Measurements from ENCODE around the gene MBD6. TPM values are rescaled to one million over a fixed set of nuclear protein-coding genes. Genes with fewer than 3 reads are reported as not detected.
"Not testable (repeated sequence)": the region's sequence is repeated elsewhere in the genome, so short reads cannot be mapped to it uniquely, and the experiment has no call there.

Gene MBD6
- total RNA-seq, 1 donor from 2014 or later: 58.5 TPM

- Histone ChIP-seq H2AFZ (ENCODE audit: low read depth, low read length) (no peak overlapping the region), H3K27ac (ENCODE audit: low read depth, low read length) (no peak overlapping the region), H3K4me2 (ENCODE audit: low read length) (no peak overlapping the region), H3K79me2 (ENCODE audit: insufficient read depth, low read length) (peaks cover 3% of the 10 kb centered on the region), H3K4me3 (ENCODE audit: insufficient read depth, low read depth, low read length) (no peak overlapping the region), H3K4me1 (ENCODE audit: insufficient read depth, low read length) (no peaks in the 10 kb centered on the region), H3K36me3 (ENCODE audit: insufficient read depth, low read length) (peaks cover 49% of the 10 kb centered on the region), H3K27me3 (ENCODE audit: insufficient read depth, low read length) (no peaks in the 10 kb centered on the region), H3K9ac (ENCODE audit: low read length) (no peak overlapping the region), H3K9me3 (ENCODE audit: insufficient read depth, low read depth, low read length) (no peaks in the 10 kb centered on the region), H4K20me1 (ENCODE audit: insufficient read depth, low read length) (peaks cover 18% of the 10 kb centered on the region)
- no peak for FAIRE-seq
- Mint-ChIP-seq H3K27me3 (ENCODE audit: low read depth, unreplicated experiment) (no peaks in the 10 kb centered on the region), H3K4me3 (ENCODE audit: unreplicated experiment) (no peak overlapping the region), H3K4me1 (ENCODE audit: low read depth, unreplicated experiment) (peaks cover 11% of the 10 kb centered on the region), H3K9me3 (ENCODE audit: unreplicated experiment) (no peaks in the 10 kb centered on the region), H3K27ac (ENCODE audit: unreplicated experiment) (no peak overlapping the region), H3K36me3 (ENCODE audit: low read depth, unreplicated experiment) (peaks cover 47% of the 10 kb centered on the region)
- no peak for DNase-seq (ENCODE audit: low read depth)
- TF ChIP-seq EZH2 (IDR thresholded peaks at IDR 0.05; ENCODE audit: insufficient read depth, low read length) (no peak), CTCF (IDR thresholded peaks at IDR 0.05; ENCODE audit: insufficient read depth, low read depth, low read length) (no peak)
Observed at GRCh38 chr12:57500213-57500612, 22.4 kb upstream of the MBD6 start.

DNA sequence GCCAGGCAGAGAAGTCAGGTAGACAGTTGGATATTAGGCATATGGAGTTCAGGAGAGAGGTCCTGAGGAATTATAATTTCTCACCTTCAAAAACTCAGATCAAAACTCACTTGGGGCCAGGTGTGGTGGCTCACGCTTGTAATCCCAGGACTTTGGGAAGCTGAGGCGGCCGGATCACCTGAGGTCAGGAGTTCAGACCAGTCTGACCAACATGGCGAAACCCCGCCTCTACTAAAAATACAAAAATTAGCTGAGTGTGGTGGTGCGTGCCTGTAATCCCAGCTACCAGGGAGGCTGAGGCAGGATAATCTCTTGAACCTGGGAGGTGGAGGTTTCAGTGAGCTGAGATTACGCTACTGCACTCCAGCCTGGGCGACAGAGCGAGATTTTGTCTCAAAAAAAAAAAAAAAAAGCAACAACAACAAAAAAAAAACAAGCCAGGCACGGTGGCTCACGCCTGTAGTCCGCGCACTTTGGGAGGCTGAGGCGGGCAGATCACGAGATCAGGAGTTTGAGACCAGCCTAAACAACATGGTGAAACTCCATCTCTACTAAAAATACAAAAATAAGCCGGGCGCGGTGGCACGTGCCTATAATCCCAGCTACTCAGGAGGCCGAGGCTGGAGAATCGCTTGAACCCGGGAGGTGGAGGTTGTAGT lies 20.2 kb upstream of the MBD6 start:
- H3K9me3 Mint-ChIP-seq (ENCODE audit: unreplicated experiment); H3K9ac ChIP-seq (ENCODE audit: low read length); H3K9me3 ChIP-seq (ENCODE audit: insufficient read depth, low read depth, low read length); H3K4me1 Mint-ChIP-seq (ENCODE audit: low read depth, unreplicated experiment); H3K79me2 ChIP-seq (ENCODE audit: insufficient read depth, low read length); H3K4me1 ChIP-seq (ENCODE audit: insufficient read depth, low read length); DNase-seq (ENCODE audit: low read depth); H3K27me3 Mint-ChIP-seq (ENCODE audit: low read depth, unreplicated experiment); H3K27ac Mint-ChIP-seq (ENCODE audit: unreplicated experiment); H3K4me3 ChIP-seq (ENCODE audit: insufficient read depth, low read depth, low read length); H3K27me3 ChIP-seq (ENCODE audit: insufficient read depth, low read length); H3K4me3 Mint-ChIP-seq (ENCODE audit: unreplicated experiment); H2AFZ ChIP-seq (ENCODE audit: low read depth, low read length); FAIRE-seq; H3K27ac ChIP-seq (ENCODE audit: low read depth, low read length); H3K4me2 ChIP-seq (ENCODE audit: low read length): not testable (repeated sequence)
- peaks cover 53% of the 10 kb centered on the region for H3K36me3 ChIP-seq (ENCODE audit: insufficient read depth, low read length)
- H3K36me3 Mint-ChIP-seq (ENCODE audit: low read depth, unreplicated experiment): peaks cover 44% of the 10 kb centered on the region
- H4K20me1 ChIP-seq (ENCODE audit: insufficient read depth, low read length): peaks cover 12% of the 10 kb centered on the region

GRCh38 chr12:57506541-57506940 lies 16.1 kb upstream of the MBD6 start:
- not testable (repeated sequence) for H3K4me2 ChIP-seq (ENCODE audit: low read length); H3K9ac ChIP-seq (ENCODE audit: low read length); H3K4me1 ChIP-seq (ENCODE audit: insufficient read depth, low read length); DNase-seq (ENCODE audit: low read depth); H3K27me3 ChIP-seq (ENCODE audit: insufficient read depth, low read length); H3K4me3 Mint-ChIP-seq (ENCODE audit: unreplicated experiment); H3K27ac ChIP-seq (ENCODE audit: low read depth, low read length); H3K9me3 Mint-ChIP-seq (ENCODE audit: unreplicated experiment); H4K20me1 ChIP-seq (ENCODE audit: insufficient read depth, low read length); H3K79me2 ChIP-seq (ENCODE audit: insufficient read depth, low read length); H3K9me3 ChIP-seq (ENCODE audit: insufficient read depth, low read depth, low read length); H3K4me3 ChIP-seq (ENCODE audit: insufficient read depth, low read depth, low read length); H2AFZ ChIP-seq (ENCODE audit: low read depth, low read length); H3K4me1 Mint-ChIP-seq (ENCODE audit: low read depth, unreplicated experiment); H3K27ac Mint-ChIP-seq (ENCODE audit: unreplicated experiment); FAIRE-seq; H3K27me3 Mint-ChIP-seq (ENCODE audit: low read depth, unreplicated experiment)
- H3K36me3 ChIP-seq (ENCODE audit: insufficient read depth, low read length): peaks cover 30% of the 10 kb centered on the region
- peaks cover 32% of the 10 kb centered on the region for H3K36me3 Mint-ChIP-seq (ENCODE audit: low read depth, unreplicated experiment)

GRCh38 chr12:57507796-57508195 lies 14.8 kb upstream of the MBD6 start:
- H4K20me1 ChIP-seq (ENCODE audit: insufficient read depth, low read length): peaks cover 19% of the 10 kb centered on the region
- not testable (repeated sequence) for H3K9me3 ChIP-seq (ENCODE audit: insufficient read depth, low read depth, low read length); H3K9ac ChIP-seq (ENCODE audit: low read length); H3K4me3 Mint-ChIP-seq (ENCODE audit: unreplicated experiment); H3K79me2 ChIP-seq (ENCODE audit: insufficient read depth, low read length); H3K4me2 ChIP-seq (ENCODE audit: low read length); H2AFZ ChIP-seq (ENCODE audit: low read depth, low read length); FAIRE-seq; DNase-seq (ENCODE audit: low read depth); H3K27me3 Mint-ChIP-seq (ENCODE audit: low read depth, unreplicated experiment); H3K27ac Mint-ChIP-seq (ENCODE audit: unreplicated experiment); H3K4me1 ChIP-seq (ENCODE audit: insufficient read depth, low read length); H3K9me3 Mint-ChIP-seq (ENCODE audit: unreplicated experiment); H3K4me3 ChIP-seq (ENCODE audit: insufficient read depth, low read depth, low read length); H3K27me3 ChIP-seq (ENCODE audit: insufficient read depth, low read length); H3K4me1 Mint-ChIP-seq (ENCODE audit: low read depth, unreplicated experiment); H3K27ac ChIP-seq (ENCODE audit: low read depth, low read length)
- peaks cover 36% of the 10 kb centered on the region for H3K36me3 Mint-ChIP-seq (ENCODE audit: low read depth, unreplicated experiment)
- peaks cover 38% of the 10 kb centered on the region for H3K36me3 ChIP-seq (ENCODE audit: insufficient read depth, low read length)
